K562 (cell line): ENCODE data around the gene KCTD6.

Source experiments
- ATF4 ChIP-seq: fragments of 450-650 bp; formaldehyde crosslinking; IDR thresholded peaks from 2 replicates; pipeline ENCODE4 v1.4.0; 2022; ENCODE audit warnings: mild to moderate bottlenecking, moderate library complexity
- CTCF ChIP-seq, 3 experiments: IDR thresholded peaks in 2 of 3; conservative IDR thresholded peaks in 1 of 3; 2 replicates each; pipeline ENCODE4 v1.5.1; 2011 to 2012; ENCODE audit warnings: low read length in 3 of 3, mild to moderate bottlenecking in 3 of 3, control low read depth in 2 of 3, improper control_type of control experiment in 1 of 3, inconsistent platforms in 1 of 3, low read depth in 1 of 3, mixed read lengths in 1 of 3, moderate library complexity in 1 of 3; ENCODE audit not compliant: insufficient read depth in 2 of 3
- HOXB6 ChIP-seq: fragments of 250-450 bp; sonication (Bioruptor Pico); IDR thresholded peaks from 2 replicates; pipeline ENCODE4 v1.5.1; 2022; ENCODE audit warnings: mild to moderate bottlenecking, borderline replicate concordance
- MTA3 ChIP-seq: fragments of 450-650 bp; formaldehyde crosslinking; IDR thresholded peaks from 2 replicates; pipeline ENCODE4 v1.6.1; 2017; ENCODE audit warnings: mild to moderate bottlenecking, borderline replicate concordance
- PTTG1 ChIP-seq: fragments of 450-650 bp; IDR thresholded peaks from 2 replicates; pipeline ENCODE4 v1.6.1; 2016; ENCODE audit warnings: low read depth, mild to moderate bottlenecking, missing genetic modification characterization, missing compliant biosample characterization
- TBP ChIP-seq: optimal IDR thresholded peaks from 2 replicates; pipeline ENCODE3; 2011; ENCODE audit warnings: low read depth, low read length, improper control_type of control experiment
- TCF7L2 ChIP-seq: fragments of 150-350 bp; IDR thresholded peaks from 2 replicates; pipeline ENCODE4 v1.6.1; 2016; ENCODE audit warnings: low read depth, mild to moderate bottlenecking, low read length, moderate library complexity
- ZBTB17 ChIP-seq: fragments of 450-650 bp; formaldehyde crosslinking; IDR thresholded peaks from 2 replicates; pipeline ENCODE4 v1.4.0; 2020; ENCODE audit warnings: mild to moderate bottlenecking
- TF ChIP-seq, protein P1 (sequence below), 2 experiments: fragments of 450-650 bp; formaldehyde crosslinking in 1 of 2; IDR thresholded peaks; 2 replicates each; pipeline versions ENCODE4 v1.4.0 to v1.6.1; 2014 to 2020; ENCODE audit warnings: mild to moderate bottlenecking in 2 of 2, borderline replicate concordance in 1 of 2, low read depth in 1 of 2

GRCh38 chr3:58496206-58496857, 4.4 kb downstream of the KCTD6 start:
- TF ChIP-seq, protein P1, sequence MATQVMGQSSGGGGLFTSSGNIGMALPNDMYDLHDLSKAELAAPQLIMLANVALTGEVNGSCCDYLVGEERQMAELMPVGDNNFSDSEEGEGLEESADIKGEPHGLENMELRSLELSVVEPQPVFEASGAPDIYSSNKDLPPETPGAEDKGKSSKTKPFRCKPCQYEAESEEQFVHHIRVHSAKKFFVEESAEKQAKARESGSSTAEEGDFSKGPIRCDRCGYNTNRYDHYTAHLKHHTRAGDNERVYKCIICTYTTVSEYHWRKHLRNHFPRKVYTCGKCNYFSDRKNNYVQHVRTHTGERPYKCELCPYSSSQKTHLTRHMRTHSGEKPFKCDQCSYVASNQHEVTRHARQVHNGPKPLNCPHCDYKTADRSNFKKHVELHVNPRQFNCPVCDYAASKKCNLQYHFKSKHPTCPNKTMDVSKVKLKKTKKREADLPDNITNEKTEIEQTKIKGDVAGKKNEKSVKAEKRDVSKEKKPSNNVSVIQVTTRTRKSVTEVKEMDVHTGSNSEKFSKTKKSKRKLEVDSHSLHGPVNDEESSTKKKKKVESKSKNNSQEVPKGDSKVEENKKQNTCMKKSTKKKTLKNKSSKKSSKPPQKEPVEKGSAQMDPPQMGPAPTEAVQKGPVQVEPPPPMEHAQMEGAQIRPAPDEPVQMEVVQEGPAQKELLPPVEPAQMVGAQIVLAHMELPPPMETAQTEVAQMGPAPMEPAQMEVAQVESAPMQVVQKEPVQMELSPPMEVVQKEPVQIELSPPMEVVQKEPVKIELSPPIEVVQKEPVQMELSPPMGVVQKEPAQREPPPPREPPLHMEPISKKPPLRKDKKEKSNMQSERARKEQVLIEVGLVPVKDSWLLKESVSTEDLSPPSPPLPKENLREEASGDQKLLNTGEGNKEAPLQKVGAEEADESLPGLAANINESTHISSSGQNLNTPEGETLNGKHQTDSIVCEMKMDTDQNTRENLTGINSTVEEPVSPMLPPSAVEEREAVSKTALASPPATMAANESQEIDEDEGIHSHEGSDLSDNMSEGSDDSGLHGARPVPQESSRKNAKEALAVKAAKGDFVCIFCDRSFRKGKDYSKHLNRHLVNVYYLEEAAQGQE (IDR thresholded peaks at IDR 0.05; ENCODE audit: borderline replicate concordance), result no peak
- TF ChIP-seq, protein P1 (CRISPR knock-in tag; IDR thresholded peaks at IDR 0.05; ENCODE audit: low read depth), result no peak
- TF ChIP-seq CTCF (IDR thresholded peaks at IDR 0.05 in 2 of 3, conservative IDR thresholded peaks at IDR 0.05 in 1 of 3; ENCODE audit: insufficient read depth in 2 of 3, low read depth in 1 of 3, low read length in 3 of 3), result no peak
- TF ChIP-seq TBP, result no peak
- TF ChIP-seq TCF7L2, result no peak
- no peak for TF ChIP-seq ZBTB17 (CRISPR knock-in tag)
- no peak for TF ChIP-seq MTA3
- TF ChIP-seq PTTG1 (tag), result no peak
- TF ChIP-seq ATF4 (CRISPR knock-in tag), result no peak
- no peak for TF ChIP-seq HOXB6 (CRISPR knock-in tag)
